Adipocyte (in vitro differentiated cells): ENCODE measurements around the gene SMARCAL1.

Experiments used
- DNase-seq: peaks from one replicate; pipeline ENCODE4 v3.0.0-alpha.2; 2015; ENCODE audit warnings: low read depth
- H3K27me3 ChIP-seq: replicated peaks from 2 replicates; pipeline ENCODE4 v1.7.0; 2013; ENCODE audit warnings: mild to moderate bottlenecking, low read length, moderate library complexity; ENCODE audit not compliant: control insufficient read depth, insufficient read depth
- H3K36me3 ChIP-seq: 2 replicates; pipeline ENCODE4 v1.7.0; 2013; ENCODE audit warnings: low read length, mild to moderate bottlenecking, moderate library complexity; ENCODE audit not compliant: control insufficient read depth, insufficient read depth, severe bottlenecking
- H3K4me1 ChIP-seq: 2 replicates; pipeline ENCODE4 v1.7.0; 2013; ENCODE audit warnings: mild to moderate bottlenecking, low read length, moderate library complexity; ENCODE audit not compliant: control insufficient read depth, insufficient read depth
- H3K4me3 ChIP-seq: 2 replicates; pipeline ENCODE4 v1.7.0; 2013; ENCODE audit warnings: mild to moderate bottlenecking, low read length, moderate library complexity
- H3K9ac ChIP-seq: 2 replicates; pipeline ENCODE4 v1.7.0; 2013; ENCODE audit warnings: mild to moderate bottlenecking, low read length, moderate library complexity
- H3K9me3 ChIP-seq: 2 replicates; pipeline ENCODE4 v1.7.0; 2013; ENCODE audit warnings: mild to moderate bottlenecking, low read length, moderate library complexity; ENCODE audit not compliant: control insufficient read depth

The SMARCAL1 gene

GRCh38 chr2:216399621-216400020 is 12.7 kb upstream of the SMARCAL1 start:
- DNase-seq, result no peak
- Histone ChIP-seq H3K36me3 (no peaks in the 10 kb centered on the region), H3K4me1 (no peaks in the 10 kb centered on the region), H3K27me3 (peaks cover 4% of the 10 kb centered on the region), H3K9me3 (peaks cover 5% of the 10 kb centered on the region), H3K4me3 (no peak overlapping the region), H3K9ac (no peak overlapping the region)

- peaks cover 5% of the 10 kb centered on the region for H3K9me3 ChIP-seq
- no peaks in the 10 kb centered on the region for H3K4me1 ChIP-seq
- no peaks in the 10 kb centered on the region for H3K27me3 ChIP-seq
- no peaks in the 10 kb centered on the region for H3K36me3 ChIP-seq
- DNase-seq, result no peak
- H3K4me3 ChIP-seq, result no peak overlapping the region
- no peak overlapping the region for H3K9ac ChIP-seq
These were observed 9.5 kb upstream of the SMARCAL1 start for GRCh38 chr2:216402751-216403150.

- H3K4me1 ChIP-seq, result no peaks in the 10 kb centered on the region
- no peaks in the 10 kb centered on the region for H3K36me3 ChIP-seq
- H3K4me3 ChIP-seq, result no peak overlapping the region
- peak; percentile 75 for DNase-seq
- H3K9me3 ChIP-seq, result peaks cover 5% of the 10 kb centered on the region
- H3K9ac ChIP-seq, result no peak overlapping the region
- no peaks in the 10 kb centered on the region for H3K27me3 ChIP-seq
These were observed 8.2 kb upstream of the SMARCAL1 start for GRCh38 chr2:216404010-216404618.

- H3K27me3 ChIP-seq, result no peaks in the 10 kb centered on the region
- peaks cover 5% of the 10 kb centered on the region for H3K9me3 ChIP-seq
- no peak for DNase-seq
- no peaks in the 10 kb centered on the region for H3K36me3 ChIP-seq
- H3K9ac ChIP-seq, result no peak overlapping the region
- H3K4me1 ChIP-seq, result no peaks in the 10 kb centered on the region
- no peak overlapping the region for H3K4me3 ChIP-seq
These were observed 6.7 kb upstream of the SMARCAL1 start for GRCh38 chr2:216405588-216405987.

- no peaks in the 10 kb centered on the region for H3K36me3 ChIP-seq
- H3K9ac ChIP-seq, result no peak overlapping the region
- no peaks in the 10 kb centered on the region for H3K9me3 ChIP-seq
- no peaks in the 10 kb centered on the region for H3K27me3 ChIP-seq
- no peak for DNase-seq
- H3K4me1 ChIP-seq, result peaks cover under 1% of the 10 kb centered on the region
- H3K4me3 ChIP-seq, result no peak overlapping the region
These were observed 5.5 kb upstream of the SMARCAL1 start for GRCh38 chr2:216406826-216407225.

- H3K4me3 ChIP-seq, result no peak overlapping the region
- no peak overlapping the region for H3K9ac ChIP-seq
- H3K36me3 ChIP-seq, result no peaks in the 10 kb centered on the region
- DNase-seq, result no peak
- H3K4me1 ChIP-seq, result peaks cover 9% of the 10 kb centered on the region
- no peaks in the 10 kb centered on the region for H3K9me3 ChIP-seq
- no peaks in the 10 kb centered on the region for H3K27me3 ChIP-seq
These were observed 3.6 kb upstream of the SMARCAL1 start for GRCh38 chr2:216408426-216409290.

GRCh38 chr2:216410550-216410949 is 1.7 kb upstream of the SMARCAL1 start:
- no peak overlapping the region for H3K4me3 ChIP-seq
- no peaks in the 10 kb centered on the region for H3K27me3 ChIP-seq
- H3K9ac ChIP-seq, result no peak overlapping the region
- H3K9me3 ChIP-seq, result no peaks in the 10 kb centered on the region
- H3K36me3 ChIP-seq, result peaks cover 11% of the 10 kb centered on the region
- no peak for DNase-seq
- peaks cover 10% of the 10 kb centered on the region for H3K4me1 ChIP-seq

GRCh38 chr2:216413882-216414281 is 1.6 kb downstream of the SMARCAL1 start:
- Histone ChIP-seq H3K9ac (no peak overlapping the region), H3K27me3 (no peaks in the 10 kb centered on the region), H3K4me1 (peaks cover 10% of the 10 kb centered on the region), H3K36me3 (peaks cover 32% of the 10 kb centered on the region), H3K4me3 (no peak overlapping the region), H3K9me3 (no peaks in the 10 kb centered on the region)
- no peak for DNase-seq

GRCh38 chr2:216414772-216415319 is 2.6 kb downstream of the SMARCAL1 start:
- no peaks in the 10 kb centered on the region for H3K9me3 ChIP-seq
- H3K27me3 ChIP-seq, result no peaks in the 10 kb centered on the region
- peaks cover 32% of the 10 kb centered on the region for H3K36me3 ChIP-seq
- no peak overlapping the region for H3K9ac ChIP-seq
- H3K4me3 ChIP-seq, result no peak overlapping the region
- H3K4me1 ChIP-seq, result peaks cover 10% of the 10 kb centered on the region
- no peak for DNase-seq

- peaks cover 37% of the 10 kb centered on the region for H3K36me3 ChIP-seq
- no peak overlapping the region for H3K9ac ChIP-seq
- H3K4me3 ChIP-seq, result no peak overlapping the region
- no peaks in the 10 kb centered on the region for H3K9me3 ChIP-seq
- no peaks in the 10 kb centered on the region for H3K27me3 ChIP-seq
- no peak for DNase-seq
- H3K4me1 ChIP-seq, result peaks cover 10% of the 10 kb centered on the region
These were observed 3.3 kb downstream of the SMARCAL1 start for GRCh38 chr2:216415541-216415940.

GRCh38 chr2:216416571-216417307 is 4.5 kb downstream of the SMARCAL1 start:
- Histone ChIP-seq H3K4me1 (peaks cover 10% of the 10 kb centered on the region), H3K9me3 (no peaks in the 10 kb centered on the region)

More at GRCh38 chr2:216416571-216417307, 4.5 kb downstream of the SMARCAL1 start:
- no peaks in the 10 kb centered on the region for H3K27me3 ChIP-seq
- no peak overlapping the region for H3K4me3 ChIP-seq
- no peak overlapping the region for H3K9ac ChIP-seq
- no peak for DNase-seq
- H3K36me3 ChIP-seq, result peaks cover 47% of the 10 kb centered on the region
